IMR-90 (cell line): ENCODE measurements around the gene CDKN2B-AS1. TPM values are rescaled to one million over a fixed set of nuclear protein-coding genes. Genes with fewer than 3 reads are reported as not detected.

ENCODE experiments used
- ATAC-seq: fragments of 200-7000 bp; cut with Tn5 transposase; 2 replicates; pipeline ENCODE4 v1.9.1; 2020; ENCODE audit warnings: low read depth, mild to moderate bottlenecking, moderate library complexity
- BruUV-seq: library from RNA; stranded (reverse); fragments of 400-500 nt; replicated peaks from 2 replicates; lab custom pipeline; 2021; lab: Mats Ljungman, UMichigan
- CTCF ChIA-PET: fragments of 300-600 bp; formaldehyde crosslinking; extraction: SDS; loops from one replicate; lab custom pipeline; 2021; ENCODE audit warnings: antibody characterized with exemption; lab: Yijun Ruan, JAX
- POLR2A ChIA-PET: fragments of 300-600 bp; sonication (Branson Sonifier 250); formaldehyde crosslinking; loops from one replicate; lab custom pipeline; 2022; ENCODE audit warnings: antibody characterized with exemption; ENCODE audit not compliant: unreplicated experiment; lab: Charles Lee
- DNase-seq: peaks from one replicate; pipeline ENCODE4 v3.0.0; 2013
- H2AFZ ChIP-seq: replicated peaks from 2 replicates; pipeline ENCODE3; 2013; ENCODE audit warnings: low read length, mild to moderate bottlenecking; ENCODE audit not compliant: poor library complexity
- H2AK5ac ChIP-seq: 2 replicates; pipeline ENCODE4 v1.6.1; 2013; ENCODE audit warnings: low read depth, low read length, inconsistent platforms
- H2AK9ac ChIP-seq: replicated peaks from 2 replicates; pipeline ENCODE3; 2013; ENCODE audit warnings: mild to moderate bottlenecking, low read depth, low read length, moderate library complexity; ENCODE audit not compliant: poor library complexity
- H2BK120ac ChIP-seq: 2 replicates; pipeline ENCODE4 v1.6.1; 2013; ENCODE audit warnings: low read depth, low read length, inconsistent platforms
- H2BK15ac ChIP-seq: 3 replicates; pipeline ENCODE4 v1.6.1; 2013; ENCODE audit warnings: low read depth, low read length, inconsistent platforms
- H2BK20ac ChIP-seq: 2 replicates; pipeline ENCODE4 v1.6.1; 2013; ENCODE audit warnings: low read depth, mild to moderate bottlenecking, inconsistent platforms, low read length, moderate library complexity
- H2BK5ac ChIP-seq: 2 replicates; pipeline ENCODE4 v1.6.1; 2013; ENCODE audit warnings: mild to moderate bottlenecking, low read depth, low read length, inconsistent platforms; ENCODE audit not compliant: poor library complexity, severe bottlenecking
- H3K14ac ChIP-seq: replicated peaks from 2 replicates; pipeline ENCODE4 v1.6.1; 2013; ENCODE audit warnings: low read depth, low read length, inconsistent platforms
- H3K18ac ChIP-seq: 2 replicates; pipeline ENCODE4 v1.6.1; 2013; ENCODE audit warnings: low read depth, low read length, control low read depth
- H3K23ac ChIP-seq: 2 replicates; pipeline ENCODE4 v1.6.1; 2013; ENCODE audit warnings: low read depth, low read length, inconsistent platforms
- H3K27ac ChIP-seq: 2 replicates; pipeline ENCODE4 v1.5.1; 2013; ENCODE audit warnings: mild to moderate bottlenecking, control low read depth, low read length; ENCODE audit not compliant: insufficient read depth
- H3K27me3 ChIP-seq: 2 replicates; pipeline ENCODE4 v1.6.1; 2013; ENCODE audit warnings: low read length; ENCODE audit not compliant: control insufficient read depth, insufficient read depth
- H3K36me3 ChIP-seq: 2 replicates; pipeline ENCODE4 v1.6.1; 2013; ENCODE audit warnings: low read length, mixed read lengths; ENCODE audit not compliant: control insufficient read depth, insufficient read depth
- H3K4ac ChIP-seq: 2 replicates; pipeline ENCODE4 v1.6.1; 2013; ENCODE audit warnings: low read depth, low read length, inconsistent platforms
- H3K4me1 ChIP-seq: 2 replicates; pipeline ENCODE4 v1.6.1; 2013; ENCODE audit warnings: low read length, mixed read lengths; ENCODE audit not compliant: control insufficient read depth, insufficient read depth
- H3K4me2 ChIP-seq: 2 replicates; pipeline ENCODE4 v1.6.1; 2013; ENCODE audit warnings: low read depth, mild to moderate bottlenecking, control low read depth, low read length, moderate library complexity
- H3K4me3 ChIP-seq: 2 replicates; pipeline ENCODE4 v1.5.1; 2013; ENCODE audit warnings: low read depth, mild to moderate bottlenecking, control low read depth, low read length, moderate library complexity; ENCODE audit not compliant: insufficient read depth
- H3K56ac ChIP-seq: 2 replicates; pipeline ENCODE4 v1.6.1; 2013; ENCODE audit warnings: low read length, inconsistent platforms; ENCODE audit not compliant: insufficient read depth; ENCODE audit errors: extremely low read depth
- H3K79me1 ChIP-seq, 2 experiments: 2 replicates each; pipeline ENCODE4 v1.6.1; 2013; ENCODE audit warnings: low read length in 2 of 2, inconsistent platforms in 1 of 2, low read depth in 1 of 2
- H3K9ac ChIP-seq: 2 replicates; pipeline ENCODE4 v1.6.1; 2013; ENCODE audit warnings: low read depth, low read length, control low read depth
- H3K9me1 ChIP-seq: 2 replicates; pipeline ENCODE4 v1.6.1; 2013; ENCODE audit warnings: low read length, inconsistent platforms; ENCODE audit not compliant: insufficient read depth
- H3K9me3 ChIP-seq: 2 replicates; pipeline ENCODE4 v1.6.1; 2013; ENCODE audit warnings: low read length; ENCODE audit not compliant: control insufficient read depth, insufficient read depth
- H4K20me1 ChIP-seq: 2 replicates; pipeline ENCODE4 v1.6.1; 2013; ENCODE audit warnings: low read length, inconsistent platforms; ENCODE audit not compliant: insufficient read depth
- H4K5ac ChIP-seq: 2 replicates; pipeline ENCODE4 v1.6.1; 2013; ENCODE audit warnings: mild to moderate bottlenecking, low read depth, low read length, control low read depth
- H4K8ac ChIP-seq, 2 experiments: 2 replicates each; pipeline ENCODE4 v1.6.1; 2013; ENCODE audit warnings: low read depth in 2 of 2, low read length in 2 of 2, control low read depth in 1 of 2, inconsistent platforms in 1 of 2
- H4K91ac ChIP-seq: 2 replicates; pipeline ENCODE4 v1.6.1; 2013; ENCODE audit warnings: low read depth, low read length, inconsistent platforms; ENCODE audit not compliant: insufficient read depth
- CEBPB ChIP-seq: IDR thresholded peaks from 2 replicates; pipeline ENCODE4 v1.6.1; 2012; ENCODE audit warnings: low read depth, low read length, improper control_type of control experiment
- CHD1 ChIP-seq: IDR thresholded peaks from 2 replicates; pipeline ENCODE4 v1.6.1; 2012; ENCODE audit warnings: low read depth, low read length, improper control_type of control experiment
- CTCF ChIP-seq: conservative IDR thresholded peaks from 2 replicates; pipeline ENCODE4 v1.5.1; 2012; ENCODE audit warnings: mild to moderate bottlenecking, low read depth, low read length, improper control_type of control experiment
- FOS ChIP-seq: fragments of 150-350 bp; IDR thresholded peaks from 2 replicates; pipeline ENCODE4 v1.6.1; 2016; ENCODE audit warnings: low read depth, low read length
- MAFK ChIP-seq: IDR thresholded peaks from 2 replicates; pipeline ENCODE4 v1.6.1; 2012; ENCODE audit warnings: low read depth, low read length, improper control_type of control experiment
- MAZ ChIP-seq: IDR thresholded peaks from 2 replicates; pipeline ENCODE4 v1.6.1; 2012; ENCODE audit warnings: low read depth, mild to moderate bottlenecking, low read length, improper control_type of control experiment, moderate library complexity, borderline replicate concordance
- MXI1 ChIP-seq: IDR thresholded peaks from 2 replicates; pipeline ENCODE4 v1.6.1; 2012; ENCODE audit warnings: low read depth, mild to moderate bottlenecking, low read length, moderate library complexity, borderline replicate concordance
- NFE2L2 ChIP-seq: fragments of 150-350 bp; IDR thresholded peaks from 2 replicates; pipeline ENCODE4 v1.6.1; 2016; ENCODE audit warnings: low read depth, mild to moderate bottlenecking, low read length
- POLR2A ChIP-seq: IDR thresholded peaks from 2 replicates; pipeline ENCODE4 v1.6.1; 2012; ENCODE audit warnings: mild to moderate bottlenecking, low read depth, low read length
- RAD21 ChIP-seq: IDR thresholded peaks from 2 replicates; pipeline ENCODE4 v1.6.1; 2012; ENCODE audit warnings: low read length, improper control_type of control experiment
- RCOR1 ChIP-seq: IDR thresholded peaks from 2 replicates; pipeline ENCODE4 v1.6.1; 2012; ENCODE audit warnings: mild to moderate bottlenecking, low read length, improper control_type of control experiment; ENCODE audit not compliant: insufficient replicate concordance
- RFX5 ChIP-seq: IDR thresholded peaks from 2 replicates; pipeline ENCODE4 v1.8.0; 2012; ENCODE audit warnings: low read depth, mild to moderate bottlenecking, low read length, moderate library complexity
- SMC3 ChIP-seq: fragments of 150-350 bp; IDR thresholded peaks from 2 replicates; pipeline ENCODE4 v1.6.1; 2016; ENCODE audit warnings: low read depth, mild to moderate bottlenecking, antibody characterized with exemption, low read length, moderate library complexity
- USF2 ChIP-seq: fragments of 150-350 bp; IDR thresholded peaks from 2 replicates; pipeline ENCODE4 v1.6.1; 2017; ENCODE audit warnings: mild to moderate bottlenecking, antibody characterized with exemption, low read length, low read depth
- WGBS, 2 experiments: methylation state at CpG; one replicate each; pipeline versions ENCODE4 v1.1.5 to v1.1.7; 2013; ENCODE audit warnings: missing lambda C conversion rate in 2 of 2; ENCODE audit not compliant: insufficient read length in 1 of 2; ENCODE audit errors: extremely low coverage in 2 of 2; 5-methylcytosine and 5-hydroxymethylcytosine counted together
- dilution Hi-C: fragments of 300-500 bp; cut with HindIII; formaldehyde crosslinking; loops from one replicate; pipeline ENCODE4 v1.14.3; 2018; ENCODE audit warnings: low sequenced_read_pairs; ENCODE audit not compliant: unreplicated experiment
- in situ Hi-C: fragments of 300-500 bp; cut with MboI; formaldehyde crosslinking; loops from 3 replicates; pipeline ENCODE4 v1.14.3; 2019; ENCODE audit warnings: low sequenced_read_pairs, inconsistent platforms, mixed read lengths
- intact Hi-C: fragments of 100-400 bp; cut with micrococcal nuclease; formaldehyde crosslinking; loops from 2 replicates; pipeline ENCODE4 v1.10.0; 2022
- polyA plus RNA-seq, 3 experiments: library from polyadenylated mRNA; depleted of rRNA; stranded (reverse); fragments of >200 nt; gene quantifications; 2 replicates each; pipeline ENCODE4 v1.2.3, GENCODE V29; 2012; ENCODE audit warnings: low replicate concordance in 1 of 3
- total RNA-seq: library from RNA; depleted of rRNA; stranded (reverse); fragments of >200 nt; gene quantifications from 2 replicates; pipeline ENCODE4 v1.2.3, GENCODE V29; 2012

CDKN2B-AS1 gene
- total and polyA plus RNA-seq, 2 of the 4 experiments (the other 2 are of a cell fraction), result 1.0 to 1.1 TPM

GRCh38 chr9:21985964-21986667 is 8.5 kb upstream of the CDKN2B-AS1 start:
- H3K36me3 ChIP-seq, result no peaks in the 10 kb centered on the region; the same call in 1 of the 2 replicates
- TF ChIP-seq NFE2L2, result no peak
- TF ChIP-seq POLR2A, result no peak
- TF ChIP-seq CTCF, result no peak
- no peak for TF ChIP-seq MAFK
- no peak for TF ChIP-seq SMC3
- TF ChIP-seq MAZ, result no peak
- TF ChIP-seq RFX5, result no peak
- no peak for TF ChIP-seq FOS
- TF ChIP-seq RAD21, result no peak
- no peak for TF ChIP-seq CHD1
- TF ChIP-seq USF2, result no peak
- no peak for TF ChIP-seq CEBPB
- TF ChIP-seq MXI1, result no peak
- TF ChIP-seq RCOR1, result no peak

More at GRCh38 chr9:21985964-21986667, 8.5 kb upstream of the CDKN2B-AS1 start:
- ATAC-seq (no peak), DNase-seq (no peak)
- peak overlapping the region; percentile 22; the same call in 1 of the 2 replicates for H4K5ac ChIP-seq
- peak overlapping the region; percentile 41; the same call in 1 of the 2 replicates for H3K27ac ChIP-seq
- H3K4me3 ChIP-seq, result no peak overlapping the region
- H4K8ac ChIP-seq, result no peak overlapping the region; a peak in 1 of 4 replicates
- H3K23ac ChIP-seq, result no peak overlapping the region
- H2AK9ac ChIP-seq, result no peak overlapping the region
- ChIA-PET CTCF (interaction anchor here (0.6 to 1.4 kb wide), 5 partner anchors 9 to 160 kb away, joined by 3 to 4 read pairs (median 3); partner anchors contain the start of gene CDKN2B), POLR2A (no interaction called here)
- in situ Hi-C loops (loop anchor here (25.0 kb wide), 1 partner anchor 399 kb away; no protein-coding TSS in a partner anchor), intact Hi-C loops (no loop called here), dilution Hi-C loops (no loop called here)
- H3K27me3 ChIP-seq, result no peaks in the 10 kb centered on the region
- no peak overlapping the region for H3K56ac ChIP-seq
- no peak overlapping the region; the same call in 1 of the 2 replicates for H2BK120ac ChIP-seq
- H3K79me1 ChIP-seq, result peaks cover 4 to 13% of the 10 kb centered on the region in 2 experiments; a peak in 3 of 4 replicates
- no peak overlapping the region for H3K14ac ChIP-seq
- no peak overlapping the region for H3K4me2 ChIP-seq
- peaks cover 5% of the 10 kb centered on the region for H3K4me1 ChIP-seq
- H4K91ac ChIP-seq, result no peak overlapping the region
- BruUV-seq, result no TSS peak
- H2BK20ac ChIP-seq, result peak overlapping the region; percentile 10; the same call in 1 of the 2 replicates
- no peak overlapping the region for H3K9ac ChIP-seq
- peaks cover 4% of the 10 kb centered on the region; the same call in 1 of the 2 replicates for H3K9me3 ChIP-seq
- H3K4ac ChIP-seq, result 0 out of 2 replicates have a peak overlapping the region, but pooled peaks have one; percentile 0
- no peaks in the 10 kb centered on the region for H3K9me1 ChIP-seq
- peak overlapping the region; percentile 93 for H2BK5ac ChIP-seq
- H2AK5ac ChIP-seq, result no peak overlapping the region
- no peak overlapping the region for H2AFZ ChIP-seq
- H2BK15ac ChIP-seq, result no peak overlapping the region; the same call in 2 of the 3 replicates
- WGBS, 2 experiments, result no CpG with 5 or more reads among the region's 5 CpGs
- no peaks in the 10 kb centered on the region for H4K20me1 ChIP-seq
- peak overlapping the region; percentile 68; the same call in 1 of the 2 replicates for H3K18ac ChIP-seq
